HG03575 (cell line): ENCODE measurements around the gene GNS.
A peak's percentile ranks its signal among the peaks of the same experiment; 100 is the strongest.

Experiments used
- ATAC-seq: cut with Tn5 transposase; IDR thresholded peaks from one replicate; pipeline ENCODE4 v1.9.1; 2021; ENCODE audit not compliant: unreplicated experiment, insufficient number of reproducible peaks, low FRiP score; ENCODE audit errors: extremely low read depth

Gene GNS

DNA sequence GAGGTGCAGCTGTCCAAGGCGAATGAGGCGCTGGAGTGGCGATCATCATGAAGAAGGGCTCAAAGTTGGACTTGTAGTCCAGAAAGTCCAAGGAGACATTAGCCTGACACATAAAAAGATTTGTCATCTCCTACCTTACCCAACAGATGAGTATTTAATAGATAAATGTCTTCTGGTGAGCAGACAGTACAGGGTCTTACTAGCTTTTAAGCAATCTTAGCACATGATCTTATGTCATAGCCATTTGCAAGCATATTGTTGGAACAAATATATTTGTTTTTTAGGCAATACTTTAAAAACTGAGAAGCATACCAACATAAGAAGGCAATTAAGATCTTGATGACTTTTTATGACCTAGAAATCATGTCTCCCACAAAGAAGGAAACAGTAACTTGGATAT lies 16.0 kb downstream of the GNS start:
- no peak for ATAC-seq

DNA sequence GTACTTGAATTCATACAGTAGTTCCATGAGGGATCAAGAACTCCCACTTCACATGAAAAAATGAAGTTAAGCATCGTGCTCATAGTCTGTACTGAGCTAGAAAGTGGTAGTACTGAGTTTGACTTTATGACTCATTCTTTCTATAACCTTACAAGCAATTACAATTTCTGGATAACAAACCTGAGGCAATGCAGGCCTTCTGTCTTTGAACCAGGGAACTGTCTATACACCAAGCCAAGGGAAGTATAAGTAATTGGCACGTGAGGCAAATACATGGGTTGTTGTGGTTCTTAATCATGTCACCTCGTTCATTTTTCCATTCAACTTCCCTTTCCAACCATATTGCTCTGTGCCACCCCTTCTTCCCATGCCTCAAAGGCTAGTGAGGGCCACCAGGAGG lies 16.8 kb downstream of the GNS start:
- ATAC-seq, result no peak

DNA sequence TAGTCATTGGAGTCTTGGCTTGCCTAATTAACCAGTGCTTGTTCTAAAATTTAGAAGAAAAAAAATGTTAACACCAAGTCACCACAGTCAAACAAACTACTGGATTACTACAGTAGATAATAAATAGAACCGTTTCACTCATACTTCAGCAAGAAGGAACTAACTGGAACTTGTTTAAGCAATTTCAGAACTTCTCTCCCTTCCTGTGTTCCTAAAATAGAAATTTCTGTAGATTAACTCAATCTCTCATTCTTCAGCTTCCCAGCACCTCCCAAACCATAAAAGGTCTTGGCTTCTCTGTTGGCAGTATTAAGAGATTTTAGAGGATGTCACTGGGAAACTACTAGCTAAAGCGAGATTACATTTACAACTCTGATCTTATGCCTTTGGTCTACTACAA lies 18.6 kb downstream of the GNS start:
- ATAC-seq, result no peak

DNA sequence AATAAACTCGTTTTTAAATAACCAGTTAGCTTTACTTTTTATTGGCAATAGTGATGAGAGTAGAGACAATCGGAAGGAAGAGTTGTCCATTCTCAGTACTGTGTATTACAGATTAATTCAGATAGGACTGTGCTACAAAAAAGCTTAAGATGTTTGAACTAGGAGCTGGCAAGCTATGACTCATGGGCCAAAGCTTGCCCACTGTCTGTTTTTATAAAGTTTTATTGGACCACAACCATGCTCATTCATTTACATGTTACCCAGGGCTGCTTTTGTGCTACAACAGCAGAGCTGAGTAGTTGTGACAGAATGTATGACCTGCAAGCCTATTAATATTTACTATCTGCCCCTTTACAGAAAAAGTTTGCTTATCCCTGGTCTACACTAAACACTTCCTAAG lies 19.4 kb downstream of the GNS start:
- no peak for ATAC-seq

DNA sequence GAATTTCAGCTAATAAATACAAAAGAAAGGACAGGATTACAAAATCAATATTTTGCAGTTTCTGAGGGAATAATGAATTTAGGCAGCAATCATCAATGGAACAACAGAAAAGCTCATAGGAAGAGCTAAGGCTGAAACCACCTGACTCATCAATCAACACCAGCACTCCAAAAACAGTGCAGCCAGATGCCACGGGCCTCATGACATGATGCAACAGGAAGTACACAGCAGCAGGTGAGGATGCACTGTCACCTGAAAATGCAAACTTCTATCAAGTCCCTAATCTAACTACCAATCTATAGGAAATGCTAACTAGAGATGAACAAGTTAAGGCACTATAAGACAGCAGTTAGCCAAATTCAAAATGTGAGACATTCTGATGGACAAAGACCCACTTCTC lies 21.7 kb downstream of the GNS start:
- ATAC-seq, result no peak

DNA sequence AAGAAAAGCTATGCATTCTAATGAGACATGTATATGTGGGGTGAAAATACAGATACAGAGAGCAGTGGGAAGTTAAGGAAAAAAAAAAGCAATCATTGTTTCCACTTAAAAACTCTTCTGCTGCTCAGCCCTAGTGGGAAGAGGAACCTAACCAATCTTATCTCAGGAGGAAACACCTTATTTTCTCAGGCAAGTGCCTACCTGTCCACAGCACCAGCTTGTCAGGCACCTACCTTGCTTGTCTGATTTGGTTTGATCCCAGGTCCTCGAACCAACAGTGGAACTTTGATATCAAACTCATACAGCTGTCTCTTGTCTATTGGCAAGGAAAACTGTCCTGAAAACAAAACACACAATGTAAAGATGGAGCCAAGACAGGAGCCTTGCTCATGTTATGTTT lies 22.4 kb downstream of the GNS start:
- no peak for ATAC-seq

DNA sequence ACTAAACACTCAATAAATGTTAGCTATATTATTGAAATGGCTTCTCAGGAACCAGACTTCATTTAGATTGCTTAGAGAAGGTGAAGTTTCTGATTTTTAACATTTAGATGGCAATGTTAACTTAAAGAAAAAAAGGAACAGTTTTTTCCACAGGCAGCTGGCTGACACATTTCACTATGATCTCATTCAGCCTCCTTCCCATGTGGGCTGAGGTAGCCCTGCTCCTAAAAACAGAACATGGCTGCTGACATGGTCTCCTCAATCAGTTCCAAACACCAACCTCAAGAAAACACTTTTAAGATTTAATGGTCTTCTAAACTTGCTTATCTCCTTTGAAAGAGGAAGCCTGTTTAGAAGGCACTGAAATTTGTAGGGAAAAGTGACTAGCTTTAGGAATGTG lies 23.8 kb downstream of the GNS start:
- ATAC-seq, result no peak

DNA sequence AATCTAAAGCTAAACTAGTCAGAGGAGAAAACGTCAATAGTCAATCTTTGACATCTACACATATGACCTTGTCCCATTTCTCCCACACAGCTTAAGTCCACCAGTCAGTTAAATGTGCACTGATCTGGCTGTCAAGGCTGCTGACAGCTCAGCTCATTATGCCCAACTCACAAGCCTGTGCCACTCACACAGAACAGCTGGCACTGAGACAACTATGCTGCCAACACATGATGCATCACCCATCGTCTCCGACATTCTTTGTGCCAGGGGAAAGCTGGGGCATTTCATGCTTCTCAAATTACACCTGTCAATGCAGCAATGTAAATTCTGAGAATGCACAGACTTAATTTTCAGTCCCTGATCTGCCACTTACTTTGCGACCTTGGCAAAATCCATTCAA lies 25.3 kb downstream of the GNS start:
- ATAC-seq, result no peak

DNA sequence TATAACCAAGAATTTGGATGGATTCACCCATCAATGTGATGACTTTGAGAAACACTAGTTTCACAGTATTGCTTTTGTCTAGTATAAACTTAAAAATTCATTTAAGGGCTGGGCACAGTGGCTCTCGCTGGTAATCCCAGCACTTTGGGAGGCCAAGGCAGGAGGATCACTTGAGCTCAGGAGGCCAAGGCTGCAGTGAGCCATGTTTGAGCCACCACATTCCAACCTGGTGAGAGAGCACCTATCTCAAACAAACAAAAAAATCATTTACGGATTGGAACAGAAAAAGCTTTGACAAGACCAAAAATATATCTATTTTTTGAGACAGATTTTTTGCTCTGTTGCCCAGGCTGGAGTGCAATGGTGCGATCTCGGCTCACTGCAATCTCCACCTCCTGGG lies 27.5 kb downstream of the GNS start:
- no peak for ATAC-seq

DNA sequence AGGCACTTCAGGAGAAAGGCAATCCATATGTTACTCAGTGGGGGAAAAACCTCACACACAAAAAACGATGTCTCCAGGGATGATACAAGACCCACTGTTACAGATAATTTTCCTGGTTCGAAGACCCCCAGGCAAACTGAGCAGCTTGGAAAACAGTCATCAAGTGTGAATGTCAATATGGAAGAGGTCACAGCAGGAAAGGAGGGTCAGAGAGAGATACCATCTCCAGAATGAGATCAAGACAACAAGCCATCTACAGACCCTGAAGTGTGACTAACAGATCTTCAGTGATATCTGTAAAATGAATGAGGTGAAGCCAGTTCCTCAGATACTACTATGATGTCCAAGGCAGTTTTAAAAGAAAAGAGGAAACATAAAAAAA lies 28.6 kb downstream of the GNS start:
- no peak for ATAC-seq

DNA sequence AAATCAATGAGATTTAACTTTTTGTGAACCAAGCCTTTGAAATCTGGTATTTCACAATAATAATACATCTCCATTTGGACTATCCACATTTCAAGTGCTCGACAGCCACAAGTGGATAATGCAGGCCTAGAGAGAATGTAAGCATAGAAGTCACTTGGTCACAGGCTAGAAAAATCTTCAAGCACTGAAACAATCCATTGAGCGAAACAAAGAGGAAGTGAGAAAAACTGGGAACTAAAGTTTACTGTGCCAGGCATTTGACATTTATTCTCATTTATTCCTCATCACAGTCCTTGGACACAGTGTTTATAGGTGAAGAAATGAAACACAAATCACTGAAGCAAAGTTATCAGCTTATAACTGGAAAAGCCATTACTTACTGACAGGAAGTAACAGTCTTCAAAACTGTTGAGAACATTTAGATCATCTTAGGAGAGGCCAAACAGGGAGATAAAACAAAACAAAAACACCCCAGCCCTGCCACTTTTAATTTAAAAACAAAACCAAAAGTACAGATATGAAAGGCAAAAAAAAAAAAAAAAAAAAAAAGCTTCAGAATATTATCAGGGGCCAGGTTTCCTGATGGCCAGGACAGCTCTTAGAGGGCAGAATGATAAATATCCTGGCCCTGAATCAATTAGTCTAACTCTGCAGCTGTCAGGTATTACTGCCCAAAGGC lies 29.2 kb downstream of the GNS start:
- ATAC-seq, result no peak

DNA sequence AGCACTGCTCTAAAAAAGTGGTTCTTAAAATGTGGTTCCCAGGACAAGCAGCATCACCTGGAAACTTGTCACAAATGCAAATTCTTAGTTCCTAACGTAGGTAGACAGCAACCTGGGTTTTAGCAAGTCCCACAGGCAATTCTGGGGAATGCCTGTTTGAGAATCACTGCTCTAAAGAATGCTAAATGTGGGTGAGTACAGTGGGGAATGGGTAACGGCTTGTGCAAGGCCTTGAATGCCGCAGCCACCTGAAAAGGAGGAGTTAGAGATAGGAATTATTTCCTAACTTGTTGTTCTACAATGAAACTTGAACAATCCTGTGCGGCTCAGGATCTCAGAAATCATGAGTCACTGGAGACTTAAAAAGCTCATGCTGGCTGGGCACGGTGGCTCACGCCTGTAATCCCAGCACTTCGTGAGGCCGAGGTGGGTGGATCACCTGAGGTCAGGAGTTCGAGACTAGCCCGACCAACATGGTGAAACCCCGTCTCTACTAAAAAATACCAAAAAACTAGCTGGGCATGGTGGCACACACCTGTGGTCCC lies 34.9 kb downstream of the GNS start:
- no peak for ATAC-seq

DNA sequence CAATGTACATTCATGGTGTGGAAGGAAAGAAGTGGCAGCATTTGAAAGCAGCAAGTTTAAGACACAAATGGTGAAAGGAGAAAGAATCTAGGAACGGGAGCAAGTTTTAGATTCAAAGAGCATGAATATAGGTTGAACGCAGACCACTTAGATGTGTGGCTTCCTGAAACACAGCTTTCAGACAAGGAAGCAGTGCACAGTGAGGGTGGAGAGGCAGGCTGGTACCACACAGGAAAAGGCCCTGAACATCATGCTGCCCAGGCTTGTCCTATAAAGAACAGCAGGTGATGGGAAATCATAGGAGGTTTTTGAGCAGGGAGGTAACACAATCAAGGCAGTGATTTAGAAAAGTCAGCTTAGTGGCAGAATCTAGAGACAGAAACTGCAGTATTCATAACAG lies 35.6 kb downstream of the GNS start:
- ATAC-seq, result no peak

DNA sequence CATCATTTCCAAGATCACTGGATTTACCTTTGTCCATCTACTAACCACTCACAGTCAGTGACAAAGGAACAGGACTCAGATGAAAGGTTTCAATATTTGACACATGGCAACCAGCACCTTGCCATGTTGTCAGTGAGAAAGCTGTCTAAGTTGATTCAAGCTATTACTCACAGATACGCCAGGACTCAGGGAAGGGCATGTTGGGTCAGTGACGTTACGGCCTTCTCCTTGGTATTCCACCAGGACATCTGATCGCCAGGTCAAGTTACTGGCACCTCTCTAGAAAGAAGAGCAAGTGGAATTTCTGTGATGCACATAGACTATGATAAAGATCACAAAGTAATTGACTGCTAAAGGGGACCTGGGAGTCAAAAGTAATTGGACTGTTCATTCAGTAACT lies 36.4 kb downstream of the GNS start:
- no peak for ATAC-seq

DNA sequence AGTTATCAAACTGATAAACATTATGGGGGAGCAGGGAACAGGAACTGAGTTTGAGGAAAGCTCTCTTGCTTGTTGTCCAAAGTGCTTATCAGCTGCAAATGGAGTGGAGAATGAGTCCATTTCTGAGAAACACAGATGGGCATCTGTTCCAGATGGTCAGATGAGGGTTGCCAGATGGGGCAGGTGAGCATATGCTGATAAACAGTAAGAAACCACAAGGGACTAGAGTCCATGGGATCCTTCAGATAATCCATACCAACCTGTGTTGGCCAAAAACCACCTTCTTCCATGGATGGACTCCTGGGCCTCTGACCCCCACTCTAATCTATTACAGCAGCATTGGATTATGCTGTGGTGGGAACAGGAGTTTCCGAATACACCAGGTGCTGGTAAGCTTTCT lies 38.3 kb downstream of the GNS start:
- no peak for ATAC-seq

DNA sequence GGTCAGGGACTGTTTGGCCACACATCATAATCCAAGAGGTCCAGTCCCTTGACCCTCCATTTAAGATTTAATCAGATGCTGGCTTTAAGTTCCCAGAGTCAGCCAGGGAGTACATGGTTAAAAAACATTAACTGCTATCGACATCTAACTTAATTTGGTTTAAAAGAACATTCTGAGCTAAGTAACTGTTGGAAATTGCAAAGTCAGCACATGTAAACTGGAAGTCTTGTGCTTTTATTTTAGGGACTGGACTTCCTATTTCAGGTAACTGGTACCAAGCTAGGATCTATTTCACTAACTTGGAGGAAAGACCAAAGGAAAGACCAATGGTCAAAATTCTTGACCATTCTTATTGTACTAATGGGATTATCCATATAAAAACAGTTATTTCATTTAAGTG lies 40.6 kb downstream of the GNS start:
- ATAC-seq, result no peak

DNA sequence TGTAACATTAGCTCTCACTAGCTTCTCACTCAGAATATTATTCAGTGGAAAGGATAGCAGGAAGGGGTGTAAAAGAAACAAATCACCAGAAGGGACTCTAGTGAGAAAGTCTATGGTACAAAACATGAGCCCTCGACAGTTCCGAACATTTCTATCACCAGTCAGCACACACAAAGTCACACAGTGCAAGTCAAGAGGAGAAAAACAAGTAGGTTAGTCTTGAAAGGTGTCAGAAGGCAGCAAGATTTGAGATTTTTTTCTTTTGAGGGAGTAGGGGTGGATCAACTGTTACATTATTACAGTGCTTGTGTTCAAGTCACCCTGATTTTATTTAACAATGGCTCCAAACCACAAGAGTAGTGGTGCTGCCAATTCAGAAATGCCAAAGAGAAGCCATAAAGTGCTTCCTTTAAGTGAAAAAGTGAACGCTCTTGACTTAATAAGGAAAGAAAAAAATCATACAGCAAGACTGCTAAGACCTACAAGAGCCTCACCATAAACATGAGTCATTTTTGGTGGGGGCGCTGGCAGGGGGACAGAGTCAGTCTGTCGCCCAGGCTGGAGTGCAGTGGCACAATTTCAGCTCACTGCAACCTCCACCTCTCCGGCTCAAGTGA lies 42.3 kb downstream of the GNS start:
- no peak for ATAC-seq

DNA sequence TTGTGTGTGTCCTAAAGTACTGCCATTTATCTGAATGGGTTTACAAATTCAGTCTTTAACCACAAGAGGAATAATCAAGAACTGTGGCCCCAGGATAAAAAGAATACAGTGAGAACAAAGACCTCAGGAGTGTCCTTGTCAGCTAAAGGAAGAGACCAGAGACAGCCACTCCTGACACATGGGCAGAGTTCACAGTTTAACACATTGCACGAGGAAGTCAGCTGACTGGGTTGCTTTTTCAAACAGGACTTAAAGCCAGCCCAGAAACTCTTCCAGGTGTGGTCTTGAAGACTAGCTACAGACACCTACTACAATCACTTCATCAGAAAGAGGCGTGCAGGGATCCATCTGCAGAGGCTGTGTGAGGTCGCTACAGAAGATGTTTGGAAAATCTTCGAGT lies 42.8 kb downstream of the GNS start:
- no peak for ATAC-seq

DNA sequence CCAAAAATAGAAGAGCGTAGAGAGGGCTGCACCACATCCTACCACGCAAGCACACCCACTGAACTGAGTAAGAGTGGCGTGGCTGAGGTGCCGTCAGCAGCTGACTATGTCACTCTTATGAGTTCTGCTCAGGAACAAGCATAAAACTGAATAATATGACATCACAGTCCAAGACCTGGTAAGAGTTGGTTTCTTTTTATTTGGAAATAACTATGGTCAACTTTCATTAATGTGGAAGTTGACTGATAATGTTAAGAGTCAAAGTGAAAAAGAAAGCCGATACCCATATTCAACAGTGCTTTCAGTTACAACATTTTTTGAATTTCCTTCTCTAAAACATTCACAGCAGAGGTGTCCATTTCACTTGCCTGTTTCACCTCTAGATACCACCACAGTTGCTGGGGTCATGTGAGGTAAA lies 44.6 kb downstream of the GNS start:
- ATAC-seq, result peak; percentile 47

DNA sequence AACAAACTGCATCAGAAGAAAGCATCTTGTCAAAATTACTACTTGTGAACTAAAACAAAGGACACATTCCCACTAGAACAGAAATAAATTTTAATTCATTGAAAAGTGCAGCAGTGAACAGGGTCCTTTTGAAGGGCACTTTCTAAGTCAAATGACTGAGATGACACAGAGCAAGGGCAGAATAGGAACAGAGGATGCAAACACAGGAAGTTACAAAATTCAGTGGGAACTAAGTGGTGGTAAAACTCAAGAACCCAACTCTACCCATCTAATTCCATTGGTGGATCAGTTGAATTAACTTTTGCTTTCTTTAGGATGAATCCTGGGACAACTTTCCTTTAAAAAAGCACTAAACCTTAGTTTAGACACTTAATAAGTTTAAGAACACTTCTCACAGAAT lies 45.8 kb downstream of the GNS start:
- ATAC-seq, result no peak

DNA sequence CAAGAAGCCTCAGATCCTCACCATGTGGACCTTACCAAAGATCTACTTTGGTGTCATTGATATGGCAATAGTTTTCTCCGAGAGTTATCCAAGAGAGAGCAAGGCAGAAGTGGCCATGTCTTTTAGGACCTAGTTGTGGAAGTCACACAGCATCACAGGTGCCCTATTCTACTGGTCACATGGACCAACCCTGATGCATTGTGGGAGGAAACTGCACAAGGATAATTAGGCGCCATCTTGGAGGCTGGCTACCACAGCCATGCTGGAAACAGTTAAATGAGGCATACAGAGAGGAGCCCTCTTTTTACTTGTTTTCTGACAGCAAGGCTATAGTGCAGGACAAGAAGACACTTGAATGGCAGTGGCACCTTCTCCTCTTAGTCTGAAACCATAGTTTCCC lies 49.8 kb downstream of the GNS start:
- no peak for ATAC-seq
